GM12878 (cell line): Measurements from ENCODE around the gene UBE3D. TPM values are rescaled to one million over a fixed set of nuclear protein-coding genes. Genes with fewer than 3 reads are reported as not detected.

Experiments used
- ATAC-seq: fragments of 200-7000 bp; cut with Tn5 transposase; 3 replicates; pipeline ENCODE4 v1.9.1; 2020; ENCODE audit warnings: mild to moderate bottlenecking, moderate library complexity
- BruUV-seq: library from RNA; stranded (reverse); fragments of 400-500 nt; replicated peaks from 2 replicates; lab custom pipeline; 2021; lab: Mats Ljungman, UMichigan
- CTCF ChIA-PET: fragments of 300-600 bp; sonication (Branson Sonifier 250); formaldehyde crosslinking; extraction: SDS; loops from one replicate; lab custom pipeline; 2021; ENCODE audit warnings: inconsistent platforms; lab: Yijun Ruan, JAX
- POLR2A ChIA-PET: fragments of 350-600 bp; formaldehyde crosslinking; extraction: SDS; loops from one replicate; lab custom pipeline; 2021; ENCODE audit warnings: inconsistent platforms; lab: Charles Lee
- RAD21 ChIA-PET: fragments of 300-600 bp; sonication (Branson Sonifier 250); formaldehyde crosslinking; loops from one replicate; lab custom pipeline; 2023; ENCODE audit warnings: antibody characterized with exemption; ENCODE audit not compliant: unreplicated experiment; lab: Charles Lee
- SMC1A ChIA-PET: fragments of 300-600 bp; sonication (Branson Sonifier 250); formaldehyde crosslinking; loops from one replicate; lab custom pipeline; 2023; ENCODE audit not compliant: unreplicated experiment, uncharacterized antibody; lab: Charles Lee
- DNase-seq: peaks from one replicate; pipeline ENCODE4 v3.0.0-alpha.2; 2011; ENCODE audit warnings: low read depth, low spot score
- FAIRE-seq: peaks from 3 replicates; lab custom pipeline; 2011; peaks lifted over from hg19 to GRCh38; lab: Jason Lieb, UNC
- H2AFZ ChIP-seq: 2 replicates; pipeline ENCODE4 v1.6.0; 2011; ENCODE audit warnings: low read depth, low read length, control low read depth; ENCODE audit not compliant: control insufficient read depth
- H3K27ac ChIP-seq: 2 replicates; pipeline ENCODE4 v1.5.1; 2011; ENCODE audit warnings: control low read depth; ENCODE audit not compliant: control insufficient read depth, insufficient read depth
- H3K27me3 ChIP-seq, 2 experiments: replicated peaks in 1 of 2; 2 replicates each; pipeline versions ENCODE4 v1.6.0 to v1.6.1; 2011; ENCODE audit warnings: low read length in 1 of 2; ENCODE audit not compliant: control insufficient read depth in 2 of 2, insufficient read depth in 2 of 2
- H3K36me3 ChIP-seq, 2 experiments: 2 replicates each; pipeline ENCODE4 v1.5.1; 2011; ENCODE audit warnings: low read length in 1 of 2; ENCODE audit not compliant: control insufficient read depth in 2 of 2, insufficient read depth in 2 of 2
- H3K4me1 ChIP-seq: 2 replicates; pipeline ENCODE4 v1.6.1; 2011; ENCODE audit warnings: mild to moderate bottlenecking, low read length, moderate library complexity, mixed read lengths; ENCODE audit not compliant: control insufficient read depth, insufficient read depth
- H3K4me2 ChIP-seq: 2 replicates; pipeline ENCODE4 v1.6.0; 2011; ENCODE audit warnings: control low read depth; ENCODE audit not compliant: control insufficient read depth, insufficient read depth
- H3K4me3 ChIP-seq: fragments of 200-600 bp; sonication (generic); 2 replicates; pipeline ENCODE4 v1.5.1; 2016
- H3K79me2 ChIP-seq: 2 replicates; pipeline ENCODE4 v1.6.0; 2011; ENCODE audit warnings: low read length; ENCODE audit not compliant: control insufficient read depth, insufficient read depth
- H3K9ac ChIP-seq: 2 replicates; pipeline ENCODE4 v1.8.0; 2011; ENCODE audit warnings: low read length, control low read depth, mixed read lengths; ENCODE audit not compliant: control insufficient read depth, insufficient read depth
- H3K9me3 ChIP-seq: replicated peaks from 3 replicates; pipeline ENCODE4 v1.5.1; 2011; ENCODE audit warnings: mild to moderate bottlenecking, low read length; ENCODE audit not compliant: control insufficient read depth, insufficient read depth
- H4K20me1 ChIP-seq: 2 replicates; pipeline ENCODE4 v1.6.0; 2011; ENCODE audit not compliant: control insufficient read depth, insufficient read depth
- BCL11A ChIP-seq: IDR thresholded peaks from 2 replicates; pipeline ENCODE4 v1.6.1; 2011; ENCODE audit warnings: low read depth, low read length
- CREB1 ChIP-seq: IDR thresholded peaks from 2 replicates; pipeline ENCODE4 v1.6.1; 2012; ENCODE audit warnings: low read depth, mild to moderate bottlenecking, inconsistent platforms
- EP300 ChIP-seq, 2 experiments: fragments of 150-350 bp in 1 of 2; IDR thresholded peaks; 2 replicates each; pipeline ENCODE4 v1.6.1; 2011 to 2012; ENCODE audit warnings: low read depth in 2 of 2, low read length in 2 of 2, borderline replicate concordance in 1 of 2, improper control_type of control experiment in 1 of 2, inconsistent platforms in 1 of 2; ENCODE audit not compliant: control insufficient read depth in 1 of 2
- FOXK2 ChIP-seq: fragments of 450-650 bp; IDR thresholded peaks from 2 replicates; pipeline ENCODE4 v1.6.1; 2017; ENCODE audit warnings: mild to moderate bottlenecking, moderate library complexity
- KAT2A ChIP-seq: conservative IDR thresholded peaks from 2 replicates; pipeline ENCODE4 v1.6.1; 2011; ENCODE audit warnings: low read depth, low read length; ENCODE audit not compliant: control insufficient read depth
- LARP7 ChIP-seq: fragments of 450-650 bp; IDR thresholded peaks from 2 replicates; pipeline ENCODE4 v1.6.1; 2017; ENCODE audit warnings: mild to moderate bottlenecking
- POLR2AphosphoS5 ChIP-seq: IDR thresholded peaks from 2 replicates; pipeline ENCODE4 v1.6.1; 2011; ENCODE audit warnings: mild to moderate bottlenecking, low read length, inconsistent platforms
- RUNX3 ChIP-seq: IDR thresholded peaks from 2 replicates; pipeline ENCODE4 v1.6.1; 2012; ENCODE audit warnings: low read length, inconsistent platforms
- SREBF1 ChIP-seq: IDR thresholded peaks from 2 replicates; pipeline ENCODE4 v1.6.1; 2012; ENCODE audit warnings: mild to moderate bottlenecking, low read length
- STAT3 ChIP-seq: IDR thresholded peaks from 2 replicates; pipeline ENCODE4 v1.6.1; 2011; ENCODE audit warnings: low read depth, low read length, improper control_type of control experiment
- SUZ12 ChIP-seq: fragments of 200-600 bp; sonication (generic); IDR thresholded peaks from one replicate; pipeline ENCODE4 v1.6.1; 2018; ENCODE audit warnings: antibody characterized with exemption, mild to moderate bottlenecking; ENCODE audit not compliant: unreplicated experiment
- TARDBP ChIP-seq: IDR thresholded peaks from 2 replicates; pipeline ENCODE4 v1.6.1; 2016; ENCODE audit warnings: borderline replicate concordance
- TCF3 ChIP-seq: IDR thresholded peaks from 2 replicates; pipeline ENCODE4 v1.6.1; 2012; ENCODE audit warnings: low read depth, mild to moderate bottlenecking, low read length, borderline replicate concordance; ENCODE audit not compliant: insufficient read depth
- ZNF622 ChIP-seq: fragments of 450-650 bp; IDR thresholded peaks from 2 replicates; pipeline ENCODE4 v1.6.1; 2017; ENCODE audit warnings: mild to moderate bottlenecking, inconsistent platforms
- WGBS: methylation state at CpG from one replicate; pipeline ENCODE4 v1.1.6; 2016; ENCODE audit warnings: low lambda C conversion rate; ENCODE audit not compliant: insufficient replicate concordance, insufficient coverage; ENCODE audit errors: missing lambda C conversion rate; 5-methylcytosine and 5-hydroxymethylcytosine counted together
- in situ Hi-C: fragments of 300-500 bp; cut with MboI; formaldehyde crosslinking; loops from 9 replicates; pipeline ENCODE4 v1.14.3; 2018; ENCODE audit warnings: mixed read lengths
- intact Hi-C: fragments of 100-400 bp; cut with micrococcal nuclease; formaldehyde crosslinking; loops from one replicate; pipeline ENCODE4 v1.14.2; 2022; ENCODE audit not compliant: unreplicated experiment
- polyA plus RNA-seq, 11 experiments: library from polyadenylated mRNA; depleted of rRNA in 4 of 11; unstranded in 6 of 11; stranded (reverse) in 5 of 11; fragments of >200 nt; fragmentation: Nextera tagmentation in 4 of 11; fragmentation: Illumina TruSeq in 1 of 11; extraction: Ambion mirVana in 4 of 11; extraction: Trizol in 1 of 11; gene quantifications; 1 replicate in 1 of 11; 2 replicates in 10 of 11; pipeline versions ENCODE4 v1.2.1 to v1.2.3, GENCODE V29; 2011 to 2016; ENCODE audit warnings: inconsistent platforms in 2 of 11, missing spikeins in 2 of 11, low read depth in 1 of 11
- total RNA-seq, 4 experiments: library from RNA; depleted of rRNA in 3 of 4; stranded (reverse); fragments of >200 nt in 3 of 4; fragmentation: Illumina TruSeq in 1 of 4; extraction: Trizol in 1 of 4; gene quantifications; 2 replicates each; pipeline versions ENCODE4 v1.2.1 to v1.2.3, GENCODE V29; 2013 to 2021
- TF ChIP-seq, protein P1 (sequence below): fragments of 450-650 bp; IDR thresholded peaks from 2 replicates; pipeline ENCODE4 v1.6.1; 2018; ENCODE audit warnings: borderline replicate concordance, mild to moderate bottlenecking; ENCODE audit not compliant: partially characterized antibody
- TF ChIP-seq, protein P2 (sequence below): fragments of 450-650 bp; IDR thresholded peaks from 2 replicates; pipeline ENCODE4 v1.6.1; 2017; ENCODE audit warnings: mild to moderate bottlenecking
- TF ChIP-seq, protein P3 (sequence below): IDR thresholded peaks from 2 replicates; pipeline ENCODE4 v1.6.1; 2011; ENCODE audit warnings: mild to moderate bottlenecking, low read depth, low read length, moderate library complexity; ENCODE audit not compliant: insufficient replicate concordance
- TF ChIP-seq, protein P4 (sequence below): IDR thresholded peaks from 2 replicates; pipeline ENCODE4 v1.6.1; 2012; ENCODE audit warnings: low read depth, low read length, improper control_type of control experiment

UBE3D gene
- total and polyA plus RNA-seq, 10 of the 15 experiments (the other 5 are each of a cell fraction or from before 2014, with no cell fraction given): 4.3 to 9.0 (median 7.5) TPM

DNA sequence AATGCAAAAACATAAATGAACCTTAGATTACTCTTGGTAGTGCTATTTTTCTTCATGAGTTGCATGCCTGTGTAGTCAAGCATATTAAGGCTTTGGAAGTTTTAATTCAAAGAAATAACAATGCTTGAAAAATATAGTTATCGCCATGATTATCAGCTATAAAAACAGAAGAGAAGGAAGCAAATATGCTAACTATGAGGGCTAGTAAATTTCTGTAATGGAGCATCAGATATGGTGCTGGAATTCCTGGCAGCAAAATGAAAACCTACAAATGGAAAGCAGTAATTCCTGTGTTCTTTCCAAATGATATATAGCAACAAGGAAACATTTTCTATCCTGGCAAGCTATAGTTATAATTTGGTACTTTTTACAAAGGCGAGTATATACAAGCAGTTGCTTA is 31.6 kb upstream of the UBE3D start (continued):
- TF ChIP-seq, protein P1, sequence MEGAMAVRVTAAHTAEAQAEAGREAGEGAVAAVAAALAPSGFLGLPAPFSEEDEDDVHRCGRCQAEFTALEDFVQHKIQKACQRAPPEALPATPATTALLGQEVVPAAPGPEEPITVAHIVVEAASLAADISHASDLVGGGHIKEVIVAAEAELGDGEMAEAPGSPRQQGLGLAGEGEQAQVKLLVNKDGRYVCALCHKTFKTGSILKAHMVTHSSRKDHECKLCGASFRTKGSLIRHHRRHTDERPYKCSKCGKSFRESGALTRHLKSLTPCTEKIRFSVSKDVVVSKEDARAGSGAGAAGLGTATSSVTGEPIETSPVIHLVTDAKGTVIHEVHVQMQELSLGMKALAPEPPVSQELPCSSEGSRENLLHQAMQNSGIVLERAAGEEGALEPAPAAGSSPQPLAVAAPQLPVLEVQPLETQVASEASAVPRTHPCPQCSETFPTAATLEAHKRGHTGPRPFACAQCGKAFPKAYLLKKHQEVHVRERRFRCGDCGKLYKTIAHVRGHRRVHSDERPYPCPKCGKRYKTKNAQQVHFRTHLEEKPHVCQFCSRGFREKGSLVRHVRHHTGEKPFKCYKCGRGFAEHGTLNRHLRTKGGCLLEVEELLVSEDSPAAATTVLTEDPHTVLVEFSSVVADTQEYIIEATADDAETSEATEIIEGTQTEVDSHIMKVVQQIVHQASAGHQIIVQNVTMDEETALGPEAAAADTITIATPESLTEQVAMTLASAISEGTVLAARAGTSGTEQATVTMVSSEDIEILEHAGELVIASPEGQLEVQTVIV: no peak
- TF ChIP-seq TARDBP (no peak), RUNX3 (no peak)

DNA sequence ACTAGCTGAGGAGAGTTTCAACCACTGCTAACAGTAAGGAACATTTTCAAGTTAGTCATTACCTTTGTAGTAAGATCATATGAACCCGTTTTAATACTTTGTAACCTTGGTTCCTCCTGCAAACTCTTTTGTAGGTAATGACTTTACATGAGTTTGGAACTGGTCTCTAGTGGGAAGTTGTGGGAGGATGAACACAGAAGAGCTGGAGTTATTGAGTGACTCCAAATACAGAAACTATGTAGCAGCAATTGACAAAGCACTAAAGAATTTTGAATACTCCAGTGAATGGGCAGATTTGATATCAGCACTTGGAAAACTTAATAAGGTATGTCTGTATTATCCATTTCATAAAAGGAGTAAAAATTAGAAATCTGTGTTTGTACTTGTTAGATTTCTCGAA is 31.1 kb upstream of the UBE3D start:
- ChIA-PET SMC1A (interaction anchor here (1.4 kb wide), 1 partner anchor 21 kb away, joined by 4 read pairs; no protein-coding TSS in a partner anchor), POLR2A (no interaction called here), RAD21 (no interaction called here), CTCF (interaction anchor here (0.8 to 2.8 kb wide), 3 partner anchors 8 to 30 kb away, joined by 3 to 17 read pairs (median 7); partner anchors contain the start of genes DOP1A and UBE3D)
- no peak overlapping the region for H3K4me3 ChIP-seq
- TF ChIP-seq TCF3 (no peak), SREBF1 (no peak), BCL11A (no peak), EP300 (IDR thresholded peaks at IDR 0.05; ENCODE audit: borderline replicate concordance in 1 of 2, control insufficient read depth in 1 of 2, low read depth in 2 of 2, low read length in 2 of 2) (no peak), POLR2AphosphoS5 (no peak), KAT2A (no peak), CREB1 (no peak), LARP7 (no peak), STAT3 (no peak), SUZ12 (no peak), ZNF622 (no peak), FOXK2 (no peak)
- TF ChIP-seq, protein P2, sequence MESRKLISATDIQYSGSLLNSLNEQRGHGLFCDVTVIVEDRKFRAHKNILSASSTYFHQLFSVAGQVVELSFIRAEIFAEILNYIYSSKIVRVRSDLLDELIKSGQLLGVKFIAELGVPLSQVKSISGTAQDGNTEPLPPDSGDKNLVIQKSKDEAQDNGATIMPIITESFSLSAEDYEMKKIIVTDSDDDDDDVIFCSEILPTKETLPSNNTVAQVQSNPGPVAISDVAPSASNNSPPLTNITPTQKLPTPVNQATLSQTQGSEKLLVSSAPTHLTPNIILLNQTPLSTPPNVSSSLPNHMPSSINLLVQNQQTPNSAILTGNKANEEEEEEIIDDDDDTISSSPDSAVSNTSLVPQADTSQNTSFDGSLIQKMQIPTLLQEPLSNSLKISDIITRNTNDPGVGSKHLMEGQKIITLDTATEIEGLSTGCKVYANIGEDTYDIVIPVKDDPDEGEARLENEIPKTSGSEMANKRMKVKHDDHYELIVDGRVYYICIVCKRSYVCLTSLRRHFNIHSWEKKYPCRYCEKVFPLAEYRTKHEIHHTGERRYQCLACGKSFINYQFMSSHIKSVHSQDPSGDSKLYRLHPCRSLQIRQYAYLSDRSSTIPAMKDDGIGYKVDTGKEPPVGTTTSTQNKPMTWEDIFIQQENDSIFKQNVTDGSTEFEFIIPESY: no peak
- TF ChIP-seq, protein P3, sequence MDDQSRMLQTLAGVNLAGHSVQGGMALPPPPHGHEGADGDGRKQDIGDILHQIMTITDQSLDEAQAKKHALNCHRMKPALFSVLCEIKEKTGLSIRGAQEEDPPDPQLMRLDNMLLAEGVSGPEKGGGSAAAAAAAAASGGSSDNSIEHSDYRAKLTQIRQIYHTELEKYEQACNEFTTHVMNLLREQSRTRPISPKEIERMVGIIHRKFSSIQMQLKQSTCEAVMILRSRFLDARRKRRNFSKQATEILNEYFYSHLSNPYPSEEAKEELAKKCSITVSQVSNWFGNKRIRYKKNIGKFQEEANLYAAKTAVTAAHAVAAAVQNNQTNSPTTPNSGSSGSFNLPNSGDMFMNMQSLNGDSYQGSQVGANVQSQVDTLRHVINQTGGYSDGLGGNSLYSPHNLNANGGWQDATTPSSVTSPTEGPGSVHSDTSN: no peak
- TF ChIP-seq, protein P4, sequence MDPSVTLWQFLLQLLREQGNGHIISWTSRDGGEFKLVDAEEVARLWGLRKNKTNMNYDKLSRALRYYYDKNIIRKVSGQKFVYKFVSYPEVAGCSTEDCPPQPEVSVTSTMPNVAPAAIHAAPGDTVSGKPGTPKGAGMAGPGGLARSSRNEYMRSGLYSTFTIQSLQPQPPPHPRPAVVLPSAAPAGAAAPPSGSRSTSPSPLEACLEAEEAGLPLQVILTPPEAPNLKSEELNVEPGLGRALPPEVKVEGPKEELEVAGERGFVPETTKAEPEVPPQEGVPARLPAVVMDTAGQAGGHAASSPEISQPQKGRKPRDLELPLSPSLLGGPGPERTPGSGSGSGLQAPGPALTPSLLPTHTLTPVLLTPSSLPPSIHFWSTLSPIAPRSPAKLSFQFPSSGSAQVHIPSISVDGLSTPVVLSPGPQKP: no peak
- in situ Hi-C loops: no loop called here
- no peaks in the 10 kb centered on the region for H3K9me3 ChIP-seq
- intact Hi-C loops: no loop called here
- no peak overlapping the region for H3K9ac ChIP-seq
- FAIRE-seq (no peak), DNase-seq (no peak), ATAC-seq (no peak)
- H3K4me1 ChIP-seq: no peaks in the 10 kb centered on the region
- H2AFZ ChIP-seq: no peak overlapping the region
- H3K27ac ChIP-seq: no peak overlapping the region
- H4K20me1 ChIP-seq: no peaks in the 10 kb centered on the region
- no peak overlapping the region for H3K4me2 ChIP-seq
- H3K27me3 ChIP-seq: no peaks in the 10 kb centered on the region
- H3K36me3 ChIP-seq: peaks cover 0 to 5% of the 10 kb centered on the region in 2 experiments; a peak in 1 of 4 replicates
- H3K79me2 ChIP-seq: peaks cover 1% of the 10 kb centered on the region; the same call in 1 of the 2 replicates
- BruUV-seq: no TSS peak
- 63% methylated on average over 2 of the region's 2 CpGs for WGBS
